HEK293 (cell line): ENCODE data around the gene TANK.

Experiments
- CTCF ChIA-PET: fragments of 350-600 bp; formaldehyde crosslinking; extraction: SDS; loops from one replicate; lab custom pipeline; 2021; ENCODE audit warnings: antibody characterized with exemption; lab: Yijun Ruan, JAX
- POLR2A ChIA-PET: fragments of 300-600 bp; formaldehyde crosslinking; extraction: SDS; loops from one replicate; lab custom pipeline; 2020; ENCODE audit warnings: antibody characterized with exemption, inconsistent platforms; lab: Yijun Ruan, JAX
- H3K27ac ChIP-seq: fragments of 200-500 bp; sonication (Bioruptor generic); 2 replicates; pipeline ENCODE4 v1.5.1; 2014; ENCODE audit warnings: low read depth, low read length, control low read depth, inconsistent platforms; ENCODE audit errors: extremely low read depth
- H3K36me3 ChIP-seq, 2 experiments: fragments of 200-500 bp in 1 of 2; sonication (Bioruptor generic) in 1 of 2; 1 replicate in 1 of 2; 2 replicates in 1 of 2; pipeline ENCODE4 v1.5.1; 2014 to 2017; ENCODE audit warnings: inconsistent platforms in 2 of 2, low read length in 2 of 2; ENCODE audit not compliant: control insufficient read depth in 2 of 2, insufficient read depth in 1 of 2
- H3K4me1 ChIP-seq: fragments of 200-500 bp; sonication (Bioruptor generic); 2 replicates; pipeline ENCODE4 v1.5.1; 2014; ENCODE audit warnings: mild to moderate bottlenecking, low read length, inconsistent platforms; ENCODE audit not compliant: control insufficient read depth, insufficient read depth
- H3K4me3 ChIP-seq: 2 replicates; pipeline ENCODE4 v1.5.1; 2011; ENCODE audit warnings: low read depth, mild to moderate bottlenecking, control low read depth, low read length, moderate library complexity
- H3K9me3 ChIP-seq: fragments of 200-500 bp; sonication (Bioruptor generic); 2 replicates; pipeline ENCODE4 v1.5.1; 2014; ENCODE audit warnings: low read depth, low read length, inconsistent platforms; ENCODE audit not compliant: control insufficient read depth, insufficient read depth
- EGR2 ChIP-seq: fragments of 450-650 bp; formaldehyde crosslinking; IDR thresholded peaks from 2 replicates; pipeline ENCODE4 v1.5.1; 2016; ENCODE audit warnings: low read depth, missing biosample characterization, missing genetic modification characterization
- HOXC10 ChIP-seq: sonication (generic); formaldehyde crosslinking; IDR thresholded peaks from 2 replicates; pipeline ENCODE4 v1.8.1; 2023; ENCODE audit warnings: mild to moderate bottlenecking, missing genetic modification reagents
- OVOL3 ChIP-seq: fragments of 450-650 bp; formaldehyde crosslinking; IDR thresholded peaks from 2 replicates; pipeline ENCODE4 v1.5.1; 2016; ENCODE audit warnings: missing biosample characterization, missing genetic modification characterization
- SP3 ChIP-seq: fragments of 450-650 bp; formaldehyde crosslinking; IDR thresholded peaks from 2 replicates; pipeline ENCODE4 v1.5.1; 2016; ENCODE audit warnings: missing biosample characterization, missing genetic modification characterization
- ZBTB1 ChIP-seq: fragments of 450-650 bp; formaldehyde crosslinking; IDR thresholded peaks from 2 replicates; pipeline ENCODE4 v1.5.1; 2016; ENCODE audit warnings: missing biosample characterization, missing genetic modification characterization
- ZNF132 ChIP-seq: fragments of 450-650 bp; formaldehyde crosslinking; IDR thresholded peaks from 2 replicates; pipeline ENCODE4 v1.5.1; 2017; ENCODE audit warnings: missing biosample characterization, missing genetic modification characterization, borderline replicate concordance
- ZNF169 ChIP-seq: fragments of 450-650 bp; formaldehyde crosslinking; IDR thresholded peaks from 2 replicates; pipeline ENCODE4 v1.5.1; 2016; ENCODE audit warnings: missing biosample characterization, missing genetic modification characterization
- ZNF214 ChIP-seq: fragments of 450-650 bp; formaldehyde crosslinking; IDR thresholded peaks from 2 replicates; pipeline ENCODE4 v1.5.1; 2017; ENCODE audit warnings: missing biosample characterization, mild to moderate bottlenecking, missing genetic modification characterization, borderline replicate concordance
- ZNF324 ChIP-seq: fragments of 450-650 bp; formaldehyde crosslinking; IDR thresholded peaks from 2 replicates; pipeline ENCODE4 v1.5.1; 2016; ENCODE audit warnings: missing biosample characterization, missing genetic modification characterization
- ZNF37A ChIP-seq: fragments of 450-650 bp; IDR thresholded peaks from 2 replicates; pipeline ENCODE4 v1.5.1; 2018; ENCODE audit warnings: missing biosample characterization, missing genetic modification characterization
- ZNF548 ChIP-seq: fragments of 450-650 bp; formaldehyde crosslinking; IDR thresholded peaks from 2 replicates; pipeline ENCODE4 v1.5.1; 2016; ENCODE audit warnings: missing biosample characterization, missing genetic modification characterization
- ZNF560 ChIP-seq: fragments of 450-650 bp; formaldehyde crosslinking; IDR thresholded peaks from 2 replicates; pipeline ENCODE4 v1.5.1; 2017; ENCODE audit warnings: missing biosample characterization, missing genetic modification characterization, borderline replicate concordance
- ZNF596 ChIP-seq: fragments of 450-650 bp; IDR thresholded peaks from 2 replicates; pipeline ENCODE4 v1.5.0; 2018; ENCODE audit warnings: missing biosample characterization, mild to moderate bottlenecking, missing genetic modification characterization, moderate library complexity
- ZNF624 ChIP-seq: fragments of 450-650 bp; formaldehyde crosslinking; IDR thresholded peaks from 2 replicates; pipeline ENCODE4 v1.5.1; 2017; ENCODE audit warnings: missing biosample characterization, missing genetic modification characterization
- ZNF629 ChIP-seq: fragments of 450-650 bp; formaldehyde crosslinking; IDR thresholded peaks from 2 replicates; pipeline ENCODE4 v1.5.1; 2017; ENCODE audit warnings: missing biosample characterization, missing genetic modification characterization
- ZNF830 ChIP-seq: fragments of 450-650 bp; IDR thresholded peaks from 2 replicates; pipeline ENCODE4 v1.5.0; 2018; ENCODE audit warnings: missing biosample characterization, missing genetic modification characterization, low read depth, mild to moderate bottlenecking, moderate library complexity
- TF ChIP-seq, protein P1 (sequence below): fragments of 450-650 bp; formaldehyde crosslinking; IDR thresholded peaks from 2 replicates; pipeline ENCODE4 v1.5.0; 2017; ENCODE audit warnings: missing biosample characterization, missing genetic modification characterization, borderline replicate concordance
- TF ChIP-seq, protein P2 (sequence below): fragments of 450-650 bp; formaldehyde crosslinking; IDR thresholded peaks from 2 replicates; pipeline ENCODE4 v1.5.1; 2016; ENCODE audit warnings: missing biosample characterization, missing genetic modification characterization
- TF ChIP-seq, protein P3 (sequence below): fragments of 450-650 bp; formaldehyde crosslinking; IDR thresholded peaks from 2 replicates; pipeline ENCODE4 v1.5.1; 2017; ENCODE audit warnings: missing biosample characterization, missing genetic modification characterization
- TF ChIP-seq, protein P4 (sequence below): fragments of 450-650 bp; formaldehyde crosslinking; IDR thresholded peaks from 2 replicates; pipeline ENCODE4 v1.5.1; 2017; ENCODE audit warnings: missing biosample characterization, missing genetic modification characterization

The TANK gene

DNA sequence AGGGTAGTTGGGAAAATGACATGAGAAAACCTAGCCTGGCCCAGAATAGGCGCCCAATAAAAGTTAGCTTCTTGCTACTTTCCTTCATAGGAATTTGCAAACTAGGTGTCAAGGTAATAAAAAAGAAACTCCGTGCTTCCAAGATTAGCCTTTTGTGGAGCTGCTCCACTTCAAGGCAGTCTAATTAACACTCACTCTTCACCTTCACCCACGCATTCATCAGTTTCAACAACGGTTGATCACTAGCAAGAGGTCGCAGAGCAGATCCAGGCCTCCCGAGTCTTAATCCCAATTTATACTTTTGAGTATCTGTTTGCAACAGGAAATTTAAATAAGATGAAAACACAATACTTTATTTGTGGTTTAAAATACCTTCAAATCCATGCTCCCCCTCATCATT lies 39.5 kb upstream of the TANK start:
- Histone ChIP-seq H3K27ac (no peak overlapping the region), H3K9me3 (no peaks in the 10 kb centered on the region), H3K4me1 (no peaks in the 10 kb centered on the region), H3K4me3 (no peak overlapping the region), H3K36me3 (no peaks in the 10 kb centered on the region)
- POLR2A ChIA-PET = no interaction called here
- TF ChIP-seq ZNF560 (tag by site-specific recombination) (no peak), ZNF132 (tag by site-specific recombination) (no peak), ZNF169 (tag by site-specific recombination) (no peak), ZNF830 (tag by site-specific recombination) (no peak), SP3 (tag by site-specific recombination) (no peak), OVOL3 (no peak), ZBTB1 (tag by site-specific recombination) (no peak), ZNF629 (no peak), ZNF548 (tag by site-specific recombination) (no peak), HOXC10 (no peak), ZNF214 (tag by site-specific recombination) (no peak), ZNF624 (tag by site-specific recombination) (no peak), ZNF37A (tag by site-specific recombination) (no peak), ZNF596 (tag by site-specific recombination) (no peak), ZNF324 (tag by site-specific recombination) (no peak), EGR2 (no peak)
- TF ChIP-seq, protein P1, sequence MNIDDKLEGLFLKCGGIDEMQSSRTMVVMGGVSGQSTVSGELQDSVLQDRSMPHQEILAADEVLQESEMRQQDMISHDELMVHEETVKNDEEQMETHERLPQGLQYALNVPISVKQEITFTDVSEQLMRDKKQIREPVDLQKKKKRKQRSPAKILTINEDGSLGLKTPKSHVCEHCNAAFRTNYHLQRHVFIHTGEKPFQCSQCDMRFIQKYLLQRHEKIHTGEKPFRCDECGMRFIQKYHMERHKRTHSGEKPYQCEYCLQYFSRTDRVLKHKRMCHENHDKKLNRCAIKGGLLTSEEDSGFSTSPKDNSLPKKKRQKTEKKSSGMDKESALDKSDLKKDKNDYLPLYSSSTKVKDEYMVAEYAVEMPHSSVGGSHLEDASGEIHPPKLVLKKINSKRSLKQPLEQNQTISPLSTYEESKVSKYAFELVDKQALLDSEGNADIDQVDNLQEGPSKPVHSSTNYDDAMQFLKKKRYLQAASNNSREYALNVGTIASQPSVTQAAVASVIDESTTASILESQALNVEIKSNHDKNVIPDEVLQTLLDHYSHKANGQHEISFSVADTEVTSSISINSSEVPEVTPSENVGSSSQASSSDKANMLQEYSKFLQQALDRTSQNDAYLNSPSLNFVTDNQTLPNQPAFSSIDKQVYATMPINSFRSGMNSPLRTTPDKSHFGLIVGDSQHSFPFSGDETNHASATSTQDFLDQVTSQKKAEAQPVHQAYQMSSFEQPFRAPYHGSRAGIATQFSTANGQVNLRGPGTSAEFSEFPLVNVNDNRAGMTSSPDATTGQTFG = no peak
- TF ChIP-seq, protein P2, sequence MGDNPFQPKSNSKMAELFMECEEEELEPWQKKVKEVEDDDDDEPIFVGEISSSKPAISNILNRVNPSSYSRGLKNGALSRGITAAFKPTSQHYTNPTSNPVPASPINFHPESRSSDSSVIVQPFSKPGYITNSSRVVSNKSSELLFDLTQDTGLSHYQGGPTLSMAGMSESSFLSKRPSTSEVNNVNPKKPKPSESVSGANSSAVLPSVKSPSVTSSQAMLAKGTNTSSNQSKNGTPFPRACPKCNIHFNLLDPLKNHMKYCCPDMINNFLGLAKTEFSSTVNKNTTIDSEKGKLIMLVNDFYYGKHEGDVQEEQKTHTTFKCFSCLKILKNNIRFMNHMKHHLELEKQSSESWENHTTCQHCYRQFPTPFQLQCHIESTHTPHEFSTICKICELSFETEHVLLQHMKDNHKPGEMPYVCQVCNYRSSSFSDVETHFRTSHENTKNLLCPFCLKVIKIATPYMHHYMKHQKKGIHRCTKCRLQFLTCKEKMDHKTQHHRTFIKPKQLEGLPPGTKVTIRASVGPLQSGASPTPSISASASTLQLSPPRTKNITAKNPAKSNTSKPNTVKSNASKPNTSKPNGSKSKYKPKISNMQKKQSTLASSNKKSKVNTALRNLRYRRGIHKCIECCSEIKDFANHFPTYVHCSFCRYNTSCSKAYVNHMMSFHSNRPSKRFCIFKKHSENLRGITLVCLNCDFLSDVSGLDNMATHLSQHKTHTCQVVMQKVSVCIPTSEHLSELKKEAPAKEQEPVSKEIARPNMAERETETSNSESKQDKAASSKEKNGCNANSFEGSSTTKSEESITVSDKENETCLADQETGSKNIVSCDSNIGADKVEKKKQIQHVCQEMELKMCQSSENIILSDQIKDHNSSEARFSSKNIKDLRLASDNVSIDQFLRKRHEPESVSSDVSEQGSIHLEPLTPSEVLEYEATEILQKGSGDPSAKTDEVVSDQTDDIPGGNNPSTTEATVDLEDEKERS (tag by site-specific recombination) = no peak
- TF ChIP-seq, protein P3, sequence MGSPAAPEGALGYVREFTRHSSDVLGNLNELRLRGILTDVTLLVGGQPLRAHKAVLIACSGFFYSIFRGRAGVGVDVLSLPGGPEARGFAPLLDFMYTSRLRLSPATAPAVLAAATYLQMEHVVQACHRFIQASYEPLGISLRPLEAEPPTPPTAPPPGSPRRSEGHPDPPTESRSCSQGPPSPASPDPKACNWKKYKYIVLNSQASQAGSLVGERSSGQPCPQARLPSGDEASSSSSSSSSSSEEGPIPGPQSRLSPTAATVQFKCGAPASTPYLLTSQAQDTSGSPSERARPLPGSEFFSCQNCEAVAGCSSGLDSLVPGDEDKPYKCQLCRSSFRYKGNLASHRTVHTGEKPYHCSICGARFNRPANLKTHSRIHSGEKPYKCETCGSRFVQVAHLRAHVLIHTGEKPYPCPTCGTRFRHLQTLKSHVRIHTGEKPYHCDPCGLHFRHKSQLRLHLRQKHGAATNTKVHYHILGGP (tag by site-specific recombination) = no peak
- TF ChIP-seq, protein P4, sequence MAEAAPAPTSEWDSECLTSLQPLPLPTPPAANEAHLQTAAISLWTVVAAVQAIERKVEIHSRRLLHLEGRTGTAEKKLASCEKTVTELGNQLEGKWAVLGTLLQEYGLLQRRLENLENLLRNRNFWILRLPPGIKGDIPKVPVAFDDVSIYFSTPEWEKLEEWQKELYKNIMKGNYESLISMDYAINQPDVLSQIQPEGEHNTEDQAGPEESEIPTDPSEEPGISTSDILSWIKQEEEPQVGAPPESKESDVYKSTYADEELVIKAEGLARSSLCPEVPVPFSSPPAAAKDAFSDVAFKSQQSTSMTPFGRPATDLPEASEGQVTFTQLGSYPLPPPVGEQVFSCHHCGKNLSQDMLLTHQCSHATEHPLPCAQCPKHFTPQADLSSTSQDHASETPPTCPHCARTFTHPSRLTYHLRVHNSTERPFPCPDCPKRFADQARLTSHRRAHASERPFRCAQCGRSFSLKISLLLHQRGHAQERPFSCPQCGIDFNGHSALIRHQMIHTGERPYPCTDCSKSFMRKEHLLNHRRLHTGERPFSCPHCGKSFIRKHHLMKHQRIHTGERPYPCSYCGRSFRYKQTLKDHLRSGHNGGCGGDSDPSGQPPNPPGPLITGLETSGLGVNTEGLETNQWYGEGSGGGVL (tag by site-specific recombination) = no peak
- CTCF ChIA-PET = interaction anchor here (0.8 kb wide), 1 partner anchor 8 kb away, joined by 3 read pairs; no protein-coding TSS in a partner anchor
